H9 (cell line): ENCODE data around the gene ELOVL2. TPM values are rescaled to one million over a fixed set of nuclear protein-coding genes. Genes with fewer than 3 reads are reported as not detected.

ENCODE experiments used
- DNase-seq: peaks from one replicate; pipeline ENCODE4 v3.0.0-alpha.2; 2017
- H2AFZ ChIP-seq: one replicate; pipeline ENCODE4 v1.6.1; 2013; ENCODE audit warnings: mild to moderate bottlenecking, low read length, control low read depth, moderate library complexity
- H2AK5ac ChIP-seq: 2 replicates; pipeline ENCODE4 v1.6.1; 2013; ENCODE audit warnings: low read length, control low read depth, mixed read lengths; ENCODE audit not compliant: insufficient read length
- H2BK120ac ChIP-seq: one replicate; pipeline ENCODE4 v1.6.1; 2013; ENCODE audit warnings: low read depth, mild to moderate bottlenecking, low read length, control low read depth, inconsistent platforms; ENCODE audit not compliant: poor library complexity, severe bottlenecking
- H2BK12ac ChIP-seq: 2 replicates; pipeline ENCODE4 v1.6.1; 2013; ENCODE audit warnings: low read length, control low read depth, mixed read lengths, low read depth; ENCODE audit not compliant: insufficient read length
- H2BK15ac ChIP-seq: 2 replicates; pipeline ENCODE4 v1.6.1; 2013; ENCODE audit warnings: low read depth, low read length, control low read depth
- H2BK20ac ChIP-seq: one replicate; pipeline ENCODE4 v1.6.1; 2013; ENCODE audit warnings: low read depth, mild to moderate bottlenecking, low read length, control low read depth, inconsistent platforms; ENCODE audit not compliant: poor library complexity, severe bottlenecking
- H2BK5ac ChIP-seq: 2 replicates; pipeline ENCODE4 v1.6.1; 2013; ENCODE audit warnings: low read length, control low read depth, mixed read lengths; ENCODE audit not compliant: insufficient read length
- H3K14ac ChIP-seq: 2 replicates; pipeline ENCODE4 v1.6.1; 2013; ENCODE audit warnings: low read length, control low read depth; ENCODE audit not compliant: insufficient read depth
- H3K18ac ChIP-seq: 2 replicates; pipeline ENCODE4 v1.6.1; 2013; ENCODE audit warnings: low read depth, mild to moderate bottlenecking, mixed read lengths, low read length, control low read depth; ENCODE audit not compliant: insufficient read length
- H3K23ac ChIP-seq: 2 replicates; pipeline ENCODE4 v1.6.1; 2013; ENCODE audit warnings: low read length, control low read depth, mixed read lengths, low read depth; ENCODE audit not compliant: insufficient read length
- H3K23me2 ChIP-seq: 2 replicates; pipeline ENCODE4 v1.6.1; 2013; ENCODE audit warnings: low read depth, mild to moderate bottlenecking, mixed read lengths, low read length, control low read depth; ENCODE audit not compliant: insufficient read length, poor library complexity, severe bottlenecking
- H3K27ac ChIP-seq: 2 replicates; pipeline ENCODE4 v1.5.1; 2013; ENCODE audit warnings: low read length, control low read depth, mixed read lengths, low read depth; ENCODE audit not compliant: insufficient read length
- H3K27me3 ChIP-seq: 2 replicates; pipeline ENCODE4 v1.6.1; 2013; ENCODE audit warnings: low read length, control low read depth, inconsistent platforms; ENCODE audit not compliant: insufficient read depth
- H3K4ac ChIP-seq: 2 replicates; pipeline ENCODE4 v1.6.1; 2013; ENCODE audit warnings: low read depth, mild to moderate bottlenecking, control low read depth, inconsistent platforms, low read length, moderate library complexity
- H3K4me1 ChIP-seq: 2 replicates; pipeline ENCODE4 v1.6.1; 2013; ENCODE audit warnings: low read length, control low read depth, inconsistent platforms; ENCODE audit not compliant: insufficient read depth
- H3K4me2 ChIP-seq: 2 replicates; pipeline ENCODE4 v1.6.1; 2013; ENCODE audit warnings: low read length, control low read depth, mixed read lengths; ENCODE audit not compliant: insufficient read length, insufficient read depth
- H3K56ac ChIP-seq: 2 replicates; pipeline ENCODE4 v1.6.1; 2013; ENCODE audit warnings: low read depth, mild to moderate bottlenecking, mixed read lengths, low read length, control low read depth; ENCODE audit not compliant: insufficient read length
- H3K79me1 ChIP-seq: 2 replicates; pipeline ENCODE4 v1.6.1; 2013; ENCODE audit warnings: low read depth, mild to moderate bottlenecking, moderate library complexity, low read length, control low read depth, inconsistent platforms; ENCODE audit not compliant: insufficient read depth, poor library complexity, severe bottlenecking
- H3K79me2 ChIP-seq: 2 replicates; pipeline ENCODE4 v1.6.1; 2013; ENCODE audit warnings: low read length, control low read depth, inconsistent platforms; ENCODE audit not compliant: insufficient read depth
- H3K9ac ChIP-seq: 2 replicates; pipeline ENCODE4 v1.6.1; 2013; ENCODE audit warnings: low read length, control low read depth, mixed read lengths; ENCODE audit not compliant: insufficient read length; ENCODE audit errors: extremely low read depth
- H3K9me3 ChIP-seq: one replicate; pipeline ENCODE4 v1.6.1; 2013; ENCODE audit warnings: low read depth, low read length, inconsistent platforms; ENCODE audit not compliant: control insufficient read depth
- H3T11ph ChIP-seq: one replicate; pipeline ENCODE4 v1.6.1; 2013; ENCODE audit warnings: mild to moderate bottlenecking, low read length, control low read depth, inconsistent platforms
- H4K20me1 ChIP-seq: one replicate; pipeline ENCODE4 v1.6.1; 2013; ENCODE audit not compliant: control insufficient read depth, insufficient read length, insufficient read depth
- H4K5ac ChIP-seq: 2 replicates; pipeline ENCODE4 v1.6.1; 2013; ENCODE audit warnings: low read depth, mild to moderate bottlenecking, mixed read lengths, low read length, control low read depth; ENCODE audit not compliant: insufficient read length
- H4K8ac ChIP-seq: replicated peaks from 2 replicates; pipeline ENCODE4 v1.6.1; 2013; ENCODE audit warnings: low read length, control low read depth, mixed read lengths, low read depth; ENCODE audit not compliant: insufficient read length
- H4K91ac ChIP-seq: 2 replicates; pipeline ENCODE4 v1.6.1; 2013; ENCODE audit warnings: low read depth, mild to moderate bottlenecking, moderate library complexity, mixed read lengths, low read length, control low read depth; ENCODE audit not compliant: insufficient read length
- H3K27ac Mint-ChIP-seq, 3 experiments: 2 replicates in 2 of 3; 3 replicates in 1 of 3; pipeline ENCODE4 v1.8.0; 2020 to 2021; ENCODE audit warnings: mixed read lengths in 3 of 3, mild to moderate bottlenecking in 1 of 3, moderate library complexity in 1 of 3
- H3K27me3 Mint-ChIP-seq: 2 replicates; pipeline ENCODE4 v1.8.0; 2021; ENCODE audit warnings: low read depth, mild to moderate bottlenecking, moderate library complexity, mixed read lengths
- H3K36me3 Mint-ChIP-seq, 3 experiments: 2 replicates in 2 of 3; 3 replicates in 1 of 3; pipeline ENCODE4 v1.8.0; 2020 to 2021; ENCODE audit warnings: low read depth in 3 of 3, mixed read lengths in 3 of 3; ENCODE audit not compliant: insufficient read depth in 1 of 3
- H3K4me1 Mint-ChIP-seq, 2 experiments: 2 replicates each; pipeline ENCODE4 v1.8.0; 2020; ENCODE audit warnings: mixed read lengths in 2 of 2
- H3K4me3 Mint-ChIP-seq, 2 experiments: 2 replicates in 1 of 2; 3 replicates in 1 of 2; pipeline ENCODE4 v1.8.0; 2020 to 2021; ENCODE audit warnings: mild to moderate bottlenecking in 2 of 2, mixed read lengths in 2 of 2, moderate library complexity in 1 of 2
- H3K9me3 Mint-ChIP-seq, 2 experiments: 2 replicates in 1 of 2; 3 replicates in 1 of 2; pipeline ENCODE4 v1.8.0; 2020; ENCODE audit warnings: mild to moderate bottlenecking in 2 of 2, mixed read lengths in 2 of 2, moderate library complexity in 1 of 2
- CTCF ChIP-seq: fragments of 200-600 bp; sonication (generic); conservative IDR thresholded peaks from 3 replicates; pipeline ENCODE4 v1.8.0; 2021; ENCODE audit warnings: antibody characterized with exemption, mild to moderate bottlenecking
- WGBS: extraction: QIAGEN DNeasy Blood & Tissue Kit; methylation state at CpG from one replicate; pipeline ENCODE4 v1.1.7; 2013; ENCODE audit warnings: missing lambda C conversion rate, low lambda C conversion rate, mixed read lengths; ENCODE audit not compliant: insufficient read length; ENCODE audit errors: extremely low coverage; 5-methylcytosine and 5-hydroxymethylcytosine counted together
- total RNA-seq: library from RNA; stranded (reverse); gene quantifications from 2 replicates; pipeline ENCODE4 v1.2.1, GENCODE V29; 2021

Gene ELOVL2
- total RNA-seq, 1 experiment from 2014 or later = 0.57 TPM

- DNase-seq = no peak
- Histone ChIP-seq H3K4ac (no peak overlapping the region), H3K79me1 (no peaks in the 10 kb centered on the region), H3K56ac (no peak overlapping the region), H2BK15ac (no peak overlapping the region), H4K5ac (no peak overlapping the region), H2BK20ac (no peak overlapping the region), H2AK5ac (no peak overlapping the region), H2AFZ (no peak overlapping the region), H3K9me3 (no peaks in the 10 kb centered on the region), H3K14ac (no peak overlapping the region), H3K23ac (no peak overlapping the region), H3K9ac (no peak overlapping the region), H4K8ac (no peak overlapping the region), H3T11ph (no peak overlapping the region), H4K91ac (no peak overlapping the region), H2BK5ac (no peak overlapping the region), H3K27ac (no peak overlapping the region), H3K79me2 (no peaks in the 10 kb centered on the region), H3K4me1 (peaks cover 5% of the 10 kb centered on the region; the same call in 1 of the 2 replicates), H2BK120ac (no peak overlapping the region), H2BK12ac (no peak overlapping the region), H3K18ac (no peak overlapping the region), H4K20me1 (peaks cover 2% of the 10 kb centered on the region), H3K4me2 (no peak overlapping the region), H3K23me2 (no peaks in the 10 kb centered on the region), H3K27me3 (no peaks in the 10 kb centered on the region)
- Mint-ChIP-seq H3K9me3 (no peaks in the 10 kb centered on the region), H3K4me1 (peaks cover 35 to 37% of the 10 kb centered on the region in 2 experiments), H3K27ac (no peak overlapping the region), H3K4me3 (no peak overlapping the region), H3K27me3 (no peaks in the 10 kb centered on the region), H3K36me3 (no peaks in the 10 kb centered on the region)
- TF ChIP-seq CTCF = no peak
- WGBS = no CpG with 5 or more reads among the region's 3 CpGs
Measured at GRCh38 chr6:11025130-11025529, 19.0 kb downstream of the ELOVL2 start.
